H1 (cell line): Measurements from ENCODE around the gene DENND11. TPM values are rescaled to one million over a fixed set of nuclear protein-coding genes. Genes with fewer than 3 reads are reported as not detected.

Experiments
- CTCF ChIA-PET: fragments of 300-600 bp; sonication (Branson Sonifier 250); formaldehyde crosslinking; loops from one replicate; lab custom pipeline; 2021; ENCODE audit not compliant: partially characterized antibody; lab: Charles Lee
- POLR2A ChIA-PET: fragments of 300-600 bp; sonication (Branson Sonifier 250); formaldehyde crosslinking; loops from one replicate; lab custom pipeline; 2021; ENCODE audit warnings: inconsistent platforms; ENCODE audit not compliant: partially characterized antibody; lab: Charles Lee
- DNase-seq, 2 experiments: peaks; one replicate each; pipeline versions ENCODE4 v3.0.0 to v3.0.0-alpha.2; 2010 to 2022; ENCODE audit warnings: low spot score in 2 of 2, low read depth in 1 of 2, mixed read lengths in 1 of 2
- FAIRE-seq: peaks from 2 replicates; lab custom pipeline; 2011; peaks lifted over from hg19 to GRCh38; lab: Jason Lieb, UNC
- H2AFZ ChIP-seq: 2 replicates; pipeline ENCODE4 v1.8.1; 2012; ENCODE audit warnings: low read length, inconsistent platforms
- H2AK5ac ChIP-seq: 2 replicates; pipeline ENCODE4 v1.6.1; 2013; ENCODE audit warnings: low read depth, low read length
- H2BK120ac ChIP-seq: replicated peaks from 2 replicates; pipeline ENCODE3; 2013; ENCODE audit warnings: low read depth, low read length, inconsistent platforms
- H2BK12ac ChIP-seq: 2 replicates; pipeline ENCODE4 v1.6.1; 2013; ENCODE audit warnings: low read depth, low read length
- H2BK15ac ChIP-seq: 2 replicates; pipeline ENCODE4 v1.6.1; 2013; ENCODE audit warnings: low read length
- H2BK20ac ChIP-seq: 2 replicates; pipeline ENCODE4 v1.6.1; 2013; ENCODE audit warnings: low read length
- H2BK5ac ChIP-seq: 2 replicates; pipeline ENCODE4 v1.6.1; 2013; ENCODE audit warnings: low read depth, low read length
- H3K14ac ChIP-seq: 2 replicates; pipeline ENCODE4 v1.6.1; 2013; ENCODE audit warnings: inconsistent platforms; ENCODE audit not compliant: insufficient read length
- H3K18ac ChIP-seq: 2 replicates; pipeline ENCODE4 v1.6.1; 2013; ENCODE audit warnings: low read length; ENCODE audit errors: extremely low read depth
- H3K23ac ChIP-seq: 2 replicates; pipeline ENCODE4 v1.6.1; 2013; ENCODE audit warnings: inconsistent platforms; ENCODE audit not compliant: insufficient read length
- H3K23me2 ChIP-seq: 2 replicates; pipeline ENCODE4 v1.6.1; 2013; ENCODE audit warnings: low read depth, low read length
- H3K27ac ChIP-seq: 2 replicates; pipeline ENCODE4 v1.6.1; 2011; ENCODE audit warnings: low read depth, low read length, inconsistent platforms
- H3K27me3 ChIP-seq, 4 experiments: replicated peaks in 1 of 4; 1 replicate in 1 of 4; 2 replicates in 3 of 4; pipeline versions ENCODE4 v1.6.1 to v1.8.1; 2011 to 2013; ENCODE audit warnings: low read length in 3 of 4, mild to moderate bottlenecking in 3 of 4, inconsistent platforms in 2 of 4, mixed read lengths in 2 of 4, moderate library complexity in 1 of 4; ENCODE audit not compliant: control insufficient read depth in 3 of 4, insufficient read depth in 3 of 4; ENCODE audit errors: extremely low read depth in 1 of 4
- H3K36me3 ChIP-seq, 4 experiments: 2 replicates each; pipeline versions ENCODE4 v1.6.1 to v1.8.1; 2011 to 2013; ENCODE audit warnings: mild to moderate bottlenecking in 4 of 4, low read length in 3 of 4, moderate library complexity in 2 of 4, control low read depth in 1 of 4, inconsistent platforms in 1 of 4; ENCODE audit not compliant: insufficient read depth in 4 of 4, control insufficient read depth in 2 of 4
- H3K4ac ChIP-seq: replicated peaks from 2 replicates; pipeline ENCODE3; 2013; ENCODE audit warnings: low read length, low read depth, mixed read lengths, inconsistent platforms; ENCODE audit not compliant: insufficient read length
- H3K4me1 ChIP-seq, 4 experiments: replicated peaks in 1 of 4; 1 replicate in 1 of 4; 2 replicates in 3 of 4; pipeline versions ENCODE4 v1.6.1 to v1.8.1; 2011 to 2013; ENCODE audit warnings: low read length in 3 of 4, inconsistent platforms in 2 of 4, mixed read lengths in 1 of 4; ENCODE audit not compliant: insufficient read depth in 4 of 4, control insufficient read depth in 3 of 4
- H3K4me2 ChIP-seq, 2 experiments: 2 replicates each; pipeline versions ENCODE4 v1.6.1 to v1.8.1; 2011 to 2013; ENCODE audit warnings: low read depth in 2 of 2, low read length in 2 of 2, control low read depth in 1 of 2, inconsistent platforms in 1 of 2, mild to moderate bottlenecking in 1 of 2; ENCODE audit not compliant: insufficient read depth in 1 of 2
- H3K4me3 ChIP-seq, 4 experiments: fragments of 200-600, 300-600 bp in 1 of 4; sonication (generic), shearing (Covaris generic), sonication (Bioruptor Twin) in 1 of 4; 2 replicates each; pipeline versions ENCODE4 v1.5.1 to v1.8.1; 2011 to 2016; ENCODE audit warnings: low read length in 4 of 4, low read depth in 3 of 4, control low read depth in 2 of 4, inconsistent platforms in 2 of 4, mild to moderate bottlenecking in 2 of 4, mixed read lengths in 1 of 4, moderate library complexity in 1 of 4; ENCODE audit not compliant: insufficient read depth in 2 of 4; ENCODE audit errors: extremely low read depth in 1 of 4
- H3K56ac ChIP-seq: replicated peaks from 2 replicates; pipeline ENCODE3; 2013; ENCODE audit warnings: low read depth, mild to moderate bottlenecking, mixed read lengths, low read length, inconsistent platforms; ENCODE audit not compliant: insufficient read length
- H3K79me1 ChIP-seq: 2 replicates; pipeline ENCODE4 v1.6.1; 2013; ENCODE audit warnings: low read depth, low read length, control low read depth
- H3K79me2 ChIP-seq, 2 experiments: 2 replicates each; pipeline versions ENCODE4 v1.6.1 to v1.8.1; 2012 to 2013; ENCODE audit warnings: low read length in 2 of 2, mild to moderate bottlenecking in 2 of 2, inconsistent platforms in 1 of 2; ENCODE audit not compliant: insufficient read depth in 2 of 2, control insufficient read depth in 1 of 2
- H3K9ac ChIP-seq, 4 experiments: replicated peaks in 1 of 4; 1 replicate in 1 of 4; 2 replicates in 3 of 4; pipeline versions ENCODE4 v1.6.1 to v1.8.1; 2011 to 2013; ENCODE audit warnings: low read depth in 3 of 4, low read length in 3 of 4, control low read depth in 2 of 4, mild to moderate bottlenecking in 2 of 4, moderate library complexity in 2 of 4, inconsistent platforms in 1 of 4; ENCODE audit errors: extremely low read depth in 1 of 4
- H3K9me3 ChIP-seq, 2 experiments: 2 replicates each; pipeline versions ENCODE4 v1.6.1 to v1.8.1; 2012 to 2013; ENCODE audit warnings: mild to moderate bottlenecking in 2 of 2, moderate library complexity in 2 of 2, control low read depth in 1 of 2, inconsistent platforms in 1 of 2, low read depth in 1 of 2, low read length in 1 of 2, mixed read lengths in 1 of 2; ENCODE audit not compliant: insufficient read depth in 2 of 2
- H4K20me1 ChIP-seq, 2 experiments: replicated peaks in 1 of 2; 2 replicates each; pipeline versions ENCODE3 to v1.8.1; 2011 to 2013; ENCODE audit warnings: inconsistent platforms in 2 of 2, low read length in 2 of 2, mild to moderate bottlenecking in 1 of 2; ENCODE audit not compliant: insufficient read depth in 2 of 2, control insufficient read depth in 1 of 2
- H4K5ac ChIP-seq: 2 replicates; pipeline ENCODE4 v1.6.1; 2013; ENCODE audit warnings: low read length, low read depth, mixed read lengths, inconsistent platforms; ENCODE audit not compliant: insufficient read length
- H4K8ac ChIP-seq: 2 replicates; pipeline ENCODE4 v1.8.0; 2013; ENCODE audit warnings: mild to moderate bottlenecking, moderate library complexity, low read length, inconsistent platforms; ENCODE audit not compliant: insufficient read depth; ENCODE audit errors: extremely low read depth
- H4K91ac ChIP-seq: replicated peaks from 2 replicates; pipeline ENCODE3; 2013; ENCODE audit warnings: low read length, mixed read lengths, inconsistent platforms; ENCODE audit not compliant: insufficient read length
- CTBP2 ChIP-seq: IDR thresholded peaks from 2 replicates; pipeline ENCODE4 v1.7.0; 2011; ENCODE audit warnings: borderline replicate concordance, mild to moderate bottlenecking, moderate library complexity, mixed read lengths, low read length; ENCODE audit not compliant: insufficient read depth, insufficient read length
- EGR1 ChIP-seq: IDR thresholded peaks from 2 replicates; pipeline ENCODE4 v1.6.1; 2011; ENCODE audit warnings: low read depth, low read length, borderline replicate concordance
- GABPA ChIP-seq: IDR thresholded peaks from 2 replicates; pipeline ENCODE4 v1.6.1; 2011; ENCODE audit warnings: mild to moderate bottlenecking, low read length, moderate library complexity, borderline replicate concordance; ENCODE audit not compliant: insufficient read depth
- NANOG ChIP-seq: IDR thresholded peaks from 2 replicates; pipeline ENCODE4 v1.6.1; 2011; ENCODE audit warnings: low read length, low read depth, mild to moderate bottlenecking, inconsistent platforms; ENCODE audit not compliant: insufficient read depth, poor library complexity, severe bottlenecking
- WGBS, 2 experiments: shearing (Covaris generic) in 1 of 2; methylation state at CpG; one replicate each; pipeline versions ENCODE4 v1.1.6 to v1.1.7; 2013 to 2015; ENCODE audit warnings: low lambda C conversion rate in 2 of 2, mixed read lengths in 2 of 2, inconsistent platforms in 1 of 2, low coverage in 1 of 2, missing lambda C conversion rate in 1 of 2; ENCODE audit not compliant: insufficient replicate concordance in 2 of 2, insufficient coverage in 1 of 2, insufficient read length in 1 of 2; ENCODE audit errors: extremely low coverage in 1 of 2, missing lambda C conversion rate in 1 of 2; 5-methylcytosine and 5-hydroxymethylcytosine counted together
- polyA plus RNA-seq, 7 experiments: library from polyadenylated mRNA; depleted of rRNA in 3 of 7; stranded (reverse) in 5 of 7; unstranded in 2 of 7; fragments of >200 nt in 5 of 7; fragments of 200-250 nt in 2 of 7; gene quantifications; 1 replicate in 5 of 7; 2 replicates in 1 of 7; 4 replicates in 1 of 7; pipeline versions ENCODE4 v1.2.1 to v1.2.3, GENCODE V29; 2011 to 2013; ENCODE audit warnings: missing spikeins in 2 of 7, mixed read lengths in 2 of 7
- total RNA-seq: library from RNA; stranded (reverse); fragmentation: NEBNext Ultra II Directional; extraction: Animal tissue kit (Norgen Biotek cat#: 25700); gene quantifications from 2 replicates; pipeline ENCODE4 v1.2.1, GENCODE V29; 2021

DENND11 gene
- total and polyA plus RNA-seq, 2 of the 8 experiments (the other 6 are each of a cell fraction or from before 2014, with no cell fraction given): 8.0 to 26.8 TPM

- 81% methylated on average over 5 of the region's 5 CpGs; no CpG with 5 or more reads in 1 of the 2 experiments for WGBS, 2 experiments
- no peaks in the 10 kb centered on the region for H4K20me1 ChIP-seq
- no peak overlapping the region for H4K8ac ChIP-seq
Observed at GRCh38 chr7:141712603-141713255, 10.8 kb upstream of the DENND11 start.

More at GRCh38 chr7:141712603-141713255, 10.8 kb upstream of the DENND11 start:
- H2BK15ac ChIP-seq: no peak overlapping the region
- no peak overlapping the region for H2BK5ac ChIP-seq
- H4K91ac ChIP-seq: no peak overlapping the region
- H3K79me1 ChIP-seq: no peaks in the 10 kb centered on the region
- no peak overlapping the region for H3K4me3 ChIP-seq
- no peak overlapping the region for H3K56ac ChIP-seq
- H2AK5ac ChIP-seq: no peak overlapping the region
- CTCF ChIA-PET: interaction anchor here (0.7 to 1.4 kb wide), 2 partner anchors 26 to 58 kb away, joined by 3 to 4 read pairs; partner anchors contain the start of gene SSBP1
- no peaks in the 10 kb centered on the region for H3K9me3 ChIP-seq
- H3K23me2 ChIP-seq: peaks cover 3% of the 10 kb centered on the region; the same call in 1 of the 2 replicates
- no peak for DNase-seq
- POLR2A ChIA-PET: interaction anchor here (0.7 to 3.0 kb wide), 2 partner anchors 11 to 151 kb away, joined by 3 to 16 read pairs; partner anchors contain the start of gene DENND11
- no peak overlapping the region for H2BK20ac ChIP-seq
- no peak overlapping the region for H2BK120ac ChIP-seq
- no peaks in the 10 kb centered on the region for H3K27me3 ChIP-seq
- FAIRE-seq: no peak
- H3K18ac ChIP-seq: no peak overlapping the region
- no peak overlapping the region for H2AFZ ChIP-seq
- H4K5ac ChIP-seq: no peak overlapping the region
- H3K27ac ChIP-seq: no peak overlapping the region
- no peak overlapping the region for H2BK12ac ChIP-seq
- no peaks in the 10 kb centered on the region for H3K36me3 ChIP-seq
- no peak overlapping the region for H3K9ac ChIP-seq
- H3K23ac ChIP-seq: no peak overlapping the region
- H3K79me2 ChIP-seq: no peaks in the 10 kb centered on the region
- TF ChIP-seq NANOG (no peak), CTBP2 (no peak), EGR1 (no peak), GABPA (no peak)
- H3K14ac ChIP-seq: no peak overlapping the region
- H3K4ac ChIP-seq: no peak overlapping the region
- peaks cover 0 to 8% (median 0%) of the 10 kb centered on the region in 4 experiments; a peak in 1 of 7 replicates for H3K4me1 ChIP-seq
- no peak overlapping the region for H3K4me2 ChIP-seq
